Measurements from ENCODE around the gene SELENOO.

SELENOO gene

GRCh38 chr22:50244420-50245213 lies 43.8 kb downstream of the SELENOO start, which contains the start of gene TUBGCP6:
TSS of gene TUBGCP6 (minus strand) at chr22:50245023. CDS start at chr22:50244459, 564 bp downstream.
- Histone ChIP-seq H3K9me3 (ENCODE audit: control insufficient read depth, insufficient read depth, low read length) (no peaks in the 10 kb centered on the region), H3K4me3 (ENCODE audit: low read length) (peak within 1 kb of the TSS; percentile 90), H3K79me2 (ENCODE audit: control insufficient read depth, low read length) (peaks cover 71% of the 10 kb centered on the region), H3F3A (ENCODE audit: control insufficient read depth, insufficient read depth) (peaks cover 4% of the 10 kb centered on the region; the same call in 1 of the 2 replicates), H3K4me1 (ENCODE audit: control insufficient read depth, low read length) (peaks cover 30% of the 10 kb centered on the region), H3K4me2 (ENCODE audit: low read length) (peak within 1 kb of the TSS; percentile 87), H3K9me2 (replicated peaks; ENCODE audit: control insufficient read depth, low read length) (no peaks in the 10 kb centered on the region), H3K36me3 (ENCODE audit: control insufficient read depth, low read length) (peaks cover 42% of the 10 kb centered on the region), H4K20me1 (ENCODE audit: control insufficient read depth, insufficient read depth, low read depth, low read length) (peaks cover 10% of the 10 kb centered on the region; the same call in 1 of the 2 replicates), H3K27ac (ENCODE audit: low read depth, low read length) (peak within 1 kb of the TSS; percentile 67), H3K27me3 (ENCODE audit: control insufficient read depth, low read length) (no peaks in the 10 kb centered on the region)
- TF ChIP-seq, protein P1, sequence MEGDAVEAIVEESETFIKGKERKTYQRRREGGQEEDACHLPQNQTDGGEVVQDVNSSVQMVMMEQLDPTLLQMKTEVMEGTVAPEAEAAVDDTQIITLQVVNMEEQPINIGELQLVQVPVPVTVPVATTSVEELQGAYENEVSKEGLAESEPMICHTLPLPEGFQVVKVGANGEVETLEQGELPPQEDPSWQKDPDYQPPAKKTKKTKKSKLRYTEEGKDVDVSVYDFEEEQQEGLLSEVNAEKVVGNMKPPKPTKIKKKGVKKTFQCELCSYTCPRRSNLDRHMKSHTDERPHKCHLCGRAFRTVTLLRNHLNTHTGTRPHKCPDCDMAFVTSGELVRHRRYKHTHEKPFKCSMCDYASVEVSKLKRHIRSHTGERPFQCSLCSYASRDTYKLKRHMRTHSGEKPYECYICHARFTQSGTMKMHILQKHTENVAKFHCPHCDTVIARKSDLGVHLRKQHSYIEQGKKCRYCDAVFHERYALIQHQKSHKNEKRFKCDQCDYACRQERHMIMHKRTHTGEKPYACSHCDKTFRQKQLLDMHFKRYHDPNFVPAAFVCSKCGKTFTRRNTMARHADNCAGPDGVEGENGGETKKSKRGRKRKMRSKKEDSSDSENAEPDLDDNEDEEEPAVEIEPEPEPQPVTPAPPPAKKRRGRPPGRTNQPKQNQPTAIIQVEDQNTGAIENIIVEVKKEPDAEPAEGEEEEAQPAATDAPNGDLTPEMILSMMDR (IDR thresholded peaks at IDR 0.05; ENCODE audit: low read depth, low read length, poor library complexity, severe bottlenecking): peak; percentile 20
- no peak for TF ChIP-seq EZH2phosphoT487 (IDR thresholded peaks at IDR 0.05; ENCODE audit: borderline replicate concordance, low read length)

DNA sequence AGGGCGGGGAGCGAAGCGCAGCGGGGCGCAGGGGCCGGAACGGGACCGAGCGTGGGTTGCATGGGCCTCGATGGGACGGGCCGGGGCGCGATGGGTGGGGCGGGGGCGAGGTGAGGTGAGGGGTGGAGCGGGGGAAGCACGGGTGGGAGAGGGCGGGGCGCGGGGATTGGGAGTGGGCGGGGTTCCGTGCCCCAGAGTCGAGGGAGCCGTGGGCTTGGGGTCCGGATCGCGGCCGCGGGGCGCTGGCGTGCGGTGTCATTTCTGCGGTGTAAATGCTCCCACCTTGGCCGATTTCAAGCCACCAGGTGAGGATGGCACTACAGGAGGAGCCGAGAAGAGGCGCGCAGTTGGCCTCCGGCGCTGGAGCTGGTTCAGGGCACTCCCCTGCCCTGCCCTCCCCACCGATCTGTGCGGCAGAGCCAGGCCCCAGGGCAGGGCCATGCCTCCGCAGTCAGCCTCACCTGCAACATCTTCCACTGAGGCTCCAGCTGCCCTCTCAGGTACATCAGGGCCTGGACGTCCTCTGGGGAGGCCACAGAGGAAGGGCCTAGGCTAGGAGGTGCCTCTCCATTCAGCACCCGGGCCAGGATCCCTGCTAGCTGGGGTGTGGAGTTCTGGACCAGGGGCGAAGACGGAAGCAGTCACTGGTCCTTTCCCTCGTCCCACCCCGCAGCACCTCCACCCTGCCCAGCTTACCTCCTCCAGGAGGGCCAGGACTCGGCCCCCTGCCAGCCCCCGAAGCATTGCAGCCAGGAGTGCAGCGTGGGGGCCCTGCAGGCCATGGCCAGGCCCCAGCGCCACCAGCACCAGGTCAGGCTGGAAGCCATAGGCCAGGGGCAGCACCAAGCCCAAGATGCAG lies 44.6 kb downstream of the SELENOO start:
- Histone ChIP-seq H3K36me3 (ENCODE audit: control insufficient read depth, low read length) (peaks cover 36% of the 10 kb centered on the region), H3K9me2 (replicated peaks; ENCODE audit: control insufficient read depth, low read length) (no peaks in the 10 kb centered on the region), H3K9me3 (ENCODE audit: control insufficient read depth, insufficient read depth, low read length) (no peaks in the 10 kb centered on the region), H3K27ac (ENCODE audit: low read depth, low read length) (peak overlapping the region; percentile 67), H4K20me1 (ENCODE audit: control insufficient read depth, insufficient read depth, low read depth, low read length) (peaks cover 5% of the 10 kb centered on the region; the same call in 1 of the 2 replicates), H3F3A (ENCODE audit: control insufficient read depth, insufficient read depth) (peaks cover 4% of the 10 kb centered on the region; the same call in 1 of the 2 replicates), H3K4me1 (ENCODE audit: control insufficient read depth, low read length) (peaks cover 38% of the 10 kb centered on the region), H3K4me2 (ENCODE audit: low read length) (peak overlapping the region; percentile 87), H3K79me2 (ENCODE audit: control insufficient read depth, low read length) (peaks cover 71% of the 10 kb centered on the region), H3K4me3 (ENCODE audit: low read length) (peak overlapping the region; percentile 90), H3K27me3 (ENCODE audit: control insufficient read depth, low read length) (no peaks in the 10 kb centered on the region)
- TF ChIP-seq EZH2phosphoT487 (IDR thresholded peaks at IDR 0.05; ENCODE audit: borderline replicate concordance, low read length): no peak
- TF ChIP-seq, protein P1 (IDR thresholded peaks at IDR 0.05; ENCODE audit: low read depth, low read length, poor library complexity, severe bottlenecking): no peak

DNA sequence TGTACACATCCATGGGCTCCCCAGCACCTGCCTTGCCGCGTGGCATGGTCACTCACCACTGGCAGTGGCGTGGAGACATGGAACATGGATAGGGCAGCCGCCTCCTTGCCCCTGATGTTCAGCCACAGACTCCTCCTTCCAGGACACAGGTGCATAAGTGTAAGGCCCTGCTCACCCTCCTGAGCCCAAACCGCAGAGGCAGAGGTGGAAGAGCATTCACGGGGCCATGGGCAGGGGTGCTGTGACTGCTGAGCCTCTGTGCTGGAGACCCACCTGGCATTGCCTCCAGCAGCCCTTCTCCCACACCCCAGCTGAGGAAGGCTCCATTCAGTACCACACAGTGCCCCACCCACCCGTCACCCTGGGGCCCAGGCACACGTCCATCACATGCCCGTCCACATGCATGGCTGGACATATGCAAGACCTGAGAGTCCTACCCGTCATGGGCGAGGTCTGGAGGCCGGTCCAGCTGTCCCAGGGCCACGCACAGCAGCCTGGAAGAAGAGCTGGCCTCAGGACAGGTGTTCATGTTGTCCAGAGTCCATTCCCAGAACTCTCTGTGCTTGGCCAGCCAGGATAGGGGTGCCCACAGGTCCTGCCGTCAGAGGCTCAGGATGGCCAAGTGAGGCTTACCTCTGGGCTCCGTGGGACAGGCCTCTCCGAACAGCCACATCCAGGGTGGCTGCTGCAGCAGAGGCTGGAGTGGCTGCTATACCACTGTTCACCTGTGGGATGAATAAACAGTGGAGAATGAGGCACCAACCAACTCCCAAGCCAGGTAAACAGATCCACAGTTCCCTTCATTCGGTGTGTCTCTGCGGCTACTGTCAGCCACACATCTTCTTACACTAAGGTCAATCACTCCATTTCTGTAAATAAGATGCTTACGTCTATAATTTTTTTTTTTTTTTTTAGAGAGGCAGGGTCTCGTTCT lies 45.7 kb downstream of the SELENOO start:
- H3K79me2 ChIP-seq (ENCODE audit: control insufficient read depth, low read length): peaks cover 65% of the 10 kb centered on the region
- peaks cover 34% of the 10 kb centered on the region for H3K36me3 ChIP-seq (ENCODE audit: control insufficient read depth, low read length)
- no peak for TF ChIP-seq EZH2phosphoT487 (IDR thresholded peaks at IDR 0.05; ENCODE audit: borderline replicate concordance, low read length)
- TF ChIP-seq, protein P1 (IDR thresholded peaks at IDR 0.05; ENCODE audit: low read depth, low read length, poor library complexity, severe bottlenecking): no peak
- no peak overlapping the region for H3K27ac ChIP-seq (ENCODE audit: low read depth, low read length)
- no peaks in the 10 kb centered on the region for H3K9me3 ChIP-seq (ENCODE audit: control insufficient read depth, insufficient read depth, low read length)
- H3K9me2 ChIP-seq (replicated peaks; ENCODE audit: control insufficient read depth, low read length): no peaks in the 10 kb centered on the region
- peaks cover 37% of the 10 kb centered on the region for H3K4me1 ChIP-seq (ENCODE audit: control insufficient read depth, low read length)
- peaks cover 4% of the 10 kb centered on the region; the same call in 1 of the 2 replicates for H3F3A ChIP-seq (ENCODE audit: control insufficient read depth, insufficient read depth)
- peaks cover 3% of the 10 kb centered on the region; the same call in 1 of the 2 replicates for H4K20me1 ChIP-seq (ENCODE audit: control insufficient read depth, insufficient read depth, low read depth, low read length)
- no peaks in the 10 kb centered on the region for H3K27me3 ChIP-seq (ENCODE audit: control insufficient read depth, low read length)
- H3K4me3 ChIP-seq (ENCODE audit: low read length): peak overlapping the region; percentile 90; the same call in 1 of the 2 replicates
- peak overlapping the region; percentile 87 for H3K4me2 ChIP-seq (ENCODE audit: low read length)
